Coronary artery (tissue), 2 donors: ENCODE data around the gene TMEM233.

Source experiments
- DNase-seq: peaks from one replicate; pipeline ENCODE4 v3.0.0-alpha.2; 2017; ENCODE audit warnings: low spot score
- H3K27ac ChIP-seq, 2 donors: fragments of 200-600 bp; sonication (generic); one replicate each; pipeline ENCODE4 v1.5.1; 2016 to 2019
- H3K4me3 ChIP-seq: fragments of 200-600 bp; sonication (generic); 2 replicates; pipeline ENCODE4 v1.5.1; 2016; ENCODE audit warnings: mild to moderate bottlenecking, moderate library complexity
- CTCF ChIP-seq: fragments of 200-600 bp; sonication (generic); IDR thresholded peaks from one replicate; pipeline ENCODE4 v1.5.1; 2019; ENCODE audit warnings: antibody characterized with exemption

The TMEM233 gene

GRCh38 chr12:119679490-119679889 lies 85.9 kb downstream of the TMEM233 start:
- Histone ChIP-seq H3K27ac (no peak overlapping the region), H3K4me3 (no peak overlapping the region)
- no peak for TF ChIP-seq CTCF
- DNase-seq, result no peak

GRCh38 chr12:119681111-119681510 lies 87.5 kb downstream of the TMEM233 start:
- no peak for DNase-seq
- no peak overlapping the region for H3K4me3 ChIP-seq
- TF ChIP-seq CTCF, result no peak
- no peak overlapping the region for H3K27ac ChIP-seq

GRCh38 chr12:119681728-119682638 lies 88.4 kb downstream of the TMEM233 start:
- no peak for TF ChIP-seq CTCF
- no peak for DNase-seq
- Histone ChIP-seq H3K4me3 (no peak overlapping the region), H3K27ac (peak overlapping the region in 1 of 2 donors; percentile 51)

GRCh38 chr12:119682639-119683252 lies 89.2 kb downstream of the TMEM233 start:
- no peak for TF ChIP-seq CTCF
- H3K4me3 ChIP-seq, result no peak overlapping the region
- DNase-seq, result no peak
- H3K27ac ChIP-seq, result peak overlapping the region in 1 of 2 donors; percentile 73

GRCh38 chr12:119683413-119683812 lies 89.8 kb downstream of the TMEM233 start:
- no peak overlapping the region for H3K4me3 ChIP-seq
- peak overlapping the region in 1 of 2 donors; percentile 73 for H3K27ac ChIP-seq
- DNase-seq, result no peak
- no peak for TF ChIP-seq CTCF

GRCh38 chr12:119683816-119684215 lies 90.2 kb downstream of the TMEM233 start:
- Histone ChIP-seq H3K27ac (peak overlapping the region in 1 of 2 donors; percentile 73), H3K4me3 (no peak overlapping the region)
- no peak for DNase-seq
- no peak for TF ChIP-seq CTCF
